GM06990 (cell line): ENCODE results near the gene SLC25A38.

Experiments used
- DNase-seq: peaks from one replicate; pipeline ENCODE4 v3.0.0-alpha.2; 2011; ENCODE audit not compliant: insufficient read length; ENCODE audit errors: extremely low read depth
- H3K27me3 ChIP-seq: replicated peaks from 2 replicates; pipeline ENCODE4 v1.6.0; 2011; ENCODE audit warnings: low read length; ENCODE audit not compliant: control insufficient read depth, insufficient read depth
- H3K36me3 ChIP-seq: 2 replicates; pipeline ENCODE4 v1.5.1; 2011; ENCODE audit warnings: low read length; ENCODE audit not compliant: control insufficient read depth, insufficient read depth
- H3K4me3 ChIP-seq: replicated peaks from 2 replicates; pipeline ENCODE4 v1.5.1; 2011; ENCODE audit warnings: low read depth, mild to moderate bottlenecking, control low read depth, low read length
- CTCF ChIP-seq: IDR thresholded peaks from 2 replicates; pipeline ENCODE4 v1.5.1; 2011; ENCODE audit warnings: low read length, control low read depth, mild to moderate bottlenecking, inconsistent platforms; ENCODE audit not compliant: insufficient read depth, poor library complexity, severe bottlenecking

SLC25A38 gene

DNA sequence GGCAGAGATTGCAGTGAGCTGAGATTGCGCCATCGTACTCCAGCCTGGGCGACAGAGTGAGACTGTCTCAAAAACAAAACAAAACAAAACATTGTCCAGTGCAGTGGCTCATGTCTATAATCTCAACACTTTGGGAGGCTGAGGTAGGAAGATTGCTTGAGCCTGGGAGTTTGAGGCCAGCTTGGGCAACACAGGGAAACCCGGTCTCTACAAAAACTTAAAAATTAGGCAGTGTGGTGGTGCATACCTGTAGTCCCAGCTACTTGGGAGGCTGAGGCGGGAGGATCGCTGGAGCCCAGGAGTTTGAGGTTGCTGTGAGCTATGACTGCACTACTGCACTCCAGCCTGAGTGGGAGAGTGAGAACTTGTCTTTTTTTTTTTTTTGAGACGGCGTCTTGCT, 57.1 kb downstream of the SLC25A38 start:
- TF ChIP-seq CTCF = no peak
- Histone ChIP-seq H3K4me3 (no peak overlapping the region), H3K36me3 (no peaks in the 10 kb centered on the region), H3K27me3 (peaks cover 1% of the 10 kb centered on the region)
- no peak for DNase-seq

DNA sequence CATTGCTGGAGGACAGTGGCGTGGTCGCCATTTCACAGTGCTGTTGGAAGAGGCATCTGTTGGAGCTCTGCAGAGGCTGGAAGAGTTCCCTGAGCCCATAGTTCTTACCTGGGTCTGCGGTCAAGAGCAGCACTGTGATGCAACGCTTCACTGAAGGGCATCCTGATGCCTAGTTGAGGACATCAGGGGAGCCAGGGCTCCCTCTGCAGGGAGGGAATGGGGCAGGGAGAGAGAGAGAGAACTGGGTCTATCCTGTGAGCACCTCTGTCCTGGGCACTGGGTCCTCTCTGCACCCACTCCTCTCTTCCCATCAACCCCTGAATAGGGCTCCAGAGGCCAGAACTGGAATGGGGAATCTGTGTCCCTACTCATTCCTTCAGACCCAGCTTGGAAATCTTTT, 60.4 kb downstream of the SLC25A38 start:
- DNase-seq = no peak

DNA sequence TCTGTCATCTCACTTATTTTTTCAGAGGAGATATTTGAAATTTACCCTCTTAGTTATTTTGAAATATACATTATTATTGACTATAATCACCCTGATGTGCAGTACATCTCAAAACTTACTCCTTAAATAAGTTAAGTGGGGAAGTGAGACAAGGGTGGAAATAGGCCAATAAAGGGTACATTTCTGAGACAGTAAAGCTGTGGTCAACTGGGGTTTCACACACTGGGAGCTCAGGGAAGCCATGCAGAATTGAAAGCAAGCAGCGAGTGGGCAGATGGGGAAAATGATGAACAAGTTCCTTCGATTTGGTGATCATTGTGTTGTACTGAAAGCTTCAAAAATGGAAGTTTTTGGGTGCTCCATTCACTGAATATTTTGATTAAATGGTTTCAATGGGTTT, 62.8 kb downstream of the SLC25A38 start:
- TF ChIP-seq CTCF = no peak
- DNase-seq = no peak
- Histone ChIP-seq H3K27me3 (peaks cover 1% of the 10 kb centered on the region), H3K4me3 (no peak overlapping the region), H3K36me3 (no peaks in the 10 kb centered on the region)

More for the DNA sequence above, 60.4 kb downstream of the SLC25A38 start:
- no peak for TF ChIP-seq CTCF
- Histone ChIP-seq H3K4me3 (no peak overlapping the region), H3K36me3 (no peaks in the 10 kb centered on the region), H3K27me3 (peaks cover 1% of the 10 kb centered on the region)

- TF ChIP-seq CTCF = no peak
- Histone ChIP-seq H3K4me3 (no peak overlapping the region), H3K36me3 (no peaks in the 10 kb centered on the region), H3K27me3 (peaks cover 1% of the 10 kb centered on the region)
- DNase-seq = no peak
Measured at GRCh38 chr3:39446444-39446843, 63.3 kb downstream of the SLC25A38 start.
